ENCODE results near the gene CPNE7.

The CPNE7 gene

GRCh38 chr16:89573826-89574680, 1.5 kb upstream of the CPNE7 start:
- no peak overlapping the region for H3K27ac ChIP-seq
- no peak for DNase-seq (ENCODE audit: low read depth, low spot score)
- no peak overlapping the region for H3K9ac ChIP-seq (ENCODE audit: insufficient read length)
- no peaks in the 10 kb centered on the region for H3K9me3 ChIP-seq (ENCODE audit: low read depth, low read length)
- no peak for TF ChIP-seq POLR2AphosphoS5 (IDR thresholded peaks at IDR 0.05; ENCODE audit: borderline replicate concordance, low read depth, low read length)
- TF ChIP-seq FOXP2 (optimal IDR thresholded peaks at IDR 0.05; ENCODE audit: control extremely low read depth, extremely low read length, insufficient read depth) = no peak
- no peak for TF ChIP-seq EZH2 (IDR thresholded peaks at IDR 0.05)
- H3K36me3 ChIP-seq (ENCODE audit: insufficient read depth, low read length) = peaks cover 5% of the 10 kb centered on the region; the same call in 1 of the 2 replicates
- H3K4me3 ChIP-seq = no peak overlapping the region

DNA sequence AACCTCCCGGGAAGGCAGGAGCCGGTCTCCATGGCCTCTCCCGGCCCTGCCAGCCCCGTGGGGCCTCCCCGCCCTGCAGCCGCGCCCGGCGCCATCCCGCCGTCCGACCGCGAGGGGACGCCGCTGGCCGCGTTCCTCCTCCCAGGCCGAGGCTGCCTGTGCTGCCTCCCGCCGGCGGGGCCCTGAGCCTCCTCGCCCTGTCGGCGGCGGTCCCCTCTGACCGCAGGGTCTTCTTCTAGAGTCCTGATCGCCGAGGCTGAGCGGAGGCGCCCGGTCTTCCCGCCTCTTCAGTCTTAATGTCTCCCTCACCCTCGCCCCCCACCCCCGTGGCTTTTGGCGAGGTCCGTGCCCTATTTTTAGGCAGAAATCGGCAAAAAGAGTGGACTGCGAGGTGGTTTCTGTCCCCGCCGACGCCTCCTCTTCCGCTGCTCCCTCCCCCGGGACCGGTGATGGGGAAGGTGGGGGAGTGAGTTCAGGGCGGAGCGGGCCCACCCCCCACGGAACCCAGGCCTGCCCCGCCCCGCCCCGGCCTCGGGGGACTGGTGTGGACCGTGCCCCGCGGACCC, 794 bp upstream of the CPNE7 start:
- DNase-seq (ENCODE audit: low read depth, low spot score) = no peak
- H3K9me3 ChIP-seq (ENCODE audit: low read depth, low read length) = no peaks in the 10 kb centered on the region
- TF ChIP-seq EZH2 (IDR thresholded peaks at IDR 0.05) = no peak
- H3K27ac ChIP-seq = no peak overlapping the region
- peaks cover 11% of the 10 kb centered on the region; the same call in 1 of the 2 replicates for H3K36me3 ChIP-seq (ENCODE audit: insufficient read depth, low read length)
- peak overlapping the region; percentile 67 for H3K4me3 ChIP-seq
- no peak overlapping the region for H3K9ac ChIP-seq (ENCODE audit: insufficient read length)

DNA sequence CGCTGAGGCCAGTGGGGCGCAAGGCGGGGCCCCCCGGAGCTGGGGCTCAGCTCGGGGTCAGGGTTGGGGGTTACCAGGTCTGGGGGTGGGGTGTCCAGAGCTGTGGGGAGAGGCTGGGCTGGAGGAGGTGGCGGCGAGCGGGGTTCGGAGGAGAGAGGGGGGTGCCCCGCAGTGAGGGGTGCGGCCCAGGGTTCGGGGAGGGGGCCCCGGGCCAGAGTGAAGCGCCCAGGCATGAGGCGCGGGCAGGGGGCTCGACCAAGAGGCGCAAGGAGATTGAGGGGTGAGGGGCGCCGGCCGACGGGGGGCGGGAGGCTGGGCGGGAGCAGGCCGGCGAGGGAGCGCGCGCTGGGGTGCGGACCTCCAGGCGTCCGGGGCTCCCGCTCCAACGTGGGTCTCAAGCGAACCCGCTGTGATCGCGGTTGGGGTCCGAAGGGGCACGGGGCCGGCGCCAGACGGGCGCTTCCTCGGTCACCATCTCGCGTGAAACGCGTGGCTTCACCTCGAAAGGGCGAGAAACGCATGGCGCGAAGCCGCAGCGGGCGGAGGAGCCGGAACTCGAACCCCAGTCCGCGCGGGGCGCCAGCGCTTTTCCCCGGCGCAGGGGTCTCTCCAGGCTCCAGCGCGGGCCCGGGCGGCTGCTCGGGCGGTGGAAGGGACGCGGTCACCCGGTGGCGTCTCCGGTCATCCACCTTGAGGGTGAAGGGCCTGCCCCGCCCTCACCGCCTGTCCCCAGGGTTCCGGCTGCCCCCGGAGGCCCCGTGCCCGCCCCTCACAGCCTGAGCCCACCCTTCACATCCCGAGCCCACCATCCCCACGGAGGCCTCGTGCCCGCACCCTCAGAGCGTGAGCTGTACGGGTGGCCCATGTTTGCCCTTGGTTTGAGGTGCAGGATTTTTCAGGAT, 846 bp downstream of the CPNE7 start:
- Histone ChIP-seq H3K9ac (ENCODE audit: insufficient read length) (peak overlapping the region; percentile 81), H3K36me3 (ENCODE audit: insufficient read depth, low read length) (peaks cover 15% of the 10 kb centered on the region; the same call in 1 of the 2 replicates), H3K27ac (peak overlapping the region; percentile 36; the same call in 1 of the 2 replicates), H3K4me3 (peak overlapping the region; percentile 77), H3K9me3 (ENCODE audit: low read depth, low read length) (no peaks in the 10 kb centered on the region)
- DNase-seq (ENCODE audit: low read depth, low spot score) = no peak
- TF ChIP-seq POLR2AphosphoS5 (IDR thresholded peaks at IDR 0.05; ENCODE audit: borderline replicate concordance, low read depth, low read length) = no peak
- no peak for TF ChIP-seq EZH2 (IDR thresholded peaks at IDR 0.05)
- TF ChIP-seq FOXP2 (optimal IDR thresholded peaks at IDR 0.05; ENCODE audit: control extremely low read depth, extremely low read length, insufficient read depth) = no peak

GRCh38 chr16:89577055-89577759, 1.6 kb downstream of the CPNE7 start:
- H3K36me3 ChIP-seq (ENCODE audit: insufficient read depth, low read length) = peaks cover 22% of the 10 kb centered on the region; the same call in 1 of the 2 replicates
- H3K9ac ChIP-seq (ENCODE audit: insufficient read length) = no peak overlapping the region
- H3K4me3 ChIP-seq = peak overlapping the region; percentile 77
- TF ChIP-seq POLR2AphosphoS5 (IDR thresholded peaks at IDR 0.05; ENCODE audit: borderline replicate concordance, low read depth, low read length) = no peak
- no peak for TF ChIP-seq EZH2 (IDR thresholded peaks at IDR 0.05)
- no peak for TF ChIP-seq FOXP2 (optimal IDR thresholded peaks at IDR 0.05; ENCODE audit: control extremely low read depth, extremely low read length, insufficient read depth)
- no peaks in the 10 kb centered on the region for H3K9me3 ChIP-seq (ENCODE audit: low read depth, low read length)
- DNase-seq (ENCODE audit: low read depth, low spot score) = no peak
- H3K27ac ChIP-seq = no peak overlapping the region

- Histone ChIP-seq H3K36me3 (ENCODE audit: insufficient read depth, low read length) (peaks cover 26% of the 10 kb centered on the region; the same call in 1 of the 2 replicates), H3K4me3 (no peak overlapping the region), H3K9me3 (ENCODE audit: low read depth, low read length) (no peaks in the 10 kb centered on the region), H3K27ac (no peak overlapping the region), H3K9ac (ENCODE audit: insufficient read length) (no peak overlapping the region)
- no peak for TF ChIP-seq FOXP2 (optimal IDR thresholded peaks at IDR 0.05; ENCODE audit: control extremely low read depth, extremely low read length, insufficient read depth)
- TF ChIP-seq EZH2 (IDR thresholded peaks at IDR 0.05) = no peak
- no peak for DNase-seq (ENCODE audit: low read depth, low spot score)
Measured at GRCh38 chr16:89579351-89579750, 3.8 kb downstream of the CPNE7 start.

DNA sequence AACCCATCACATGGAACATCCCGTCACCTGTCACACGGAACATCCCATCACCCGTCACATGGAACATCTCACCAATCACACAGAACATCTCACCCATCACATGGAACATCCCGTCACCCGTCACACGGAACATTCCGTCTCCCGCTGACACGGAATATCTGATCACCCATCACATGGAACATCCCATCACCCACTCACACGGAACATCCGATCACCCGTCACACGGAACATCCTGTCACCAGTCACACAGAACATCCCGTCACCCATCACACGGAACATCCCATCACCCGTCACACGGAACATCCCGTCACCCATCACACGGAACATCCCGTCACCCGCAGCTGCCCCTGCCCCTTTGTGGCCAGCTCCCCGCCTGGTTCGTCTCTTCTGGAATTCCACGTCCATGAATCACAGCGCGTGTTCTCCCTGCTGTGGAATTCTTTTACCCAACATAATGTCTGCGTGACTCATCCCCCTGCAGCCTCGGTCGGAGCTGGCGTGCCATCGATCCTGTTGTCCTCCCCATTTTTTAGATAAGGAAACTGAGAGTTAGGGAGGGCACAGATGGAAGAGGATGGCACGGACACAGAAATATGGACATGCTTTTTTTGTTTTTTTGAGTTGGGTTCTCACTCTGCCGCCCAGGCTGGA, 5.6 kb downstream of the CPNE7 start:
- Histone ChIP-seq H3K27ac (no peak overlapping the region), H3K4me3 (no peak overlapping the region), H3K9me3 (ENCODE audit: low read depth, low read length) (no peaks in the 10 kb centered on the region), H3K9ac (ENCODE audit: insufficient read length) (no peak overlapping the region), H3K36me3 (ENCODE audit: insufficient read depth, low read length) (peaks cover 29% of the 10 kb centered on the region; the same call in 1 of the 2 replicates)
- TF ChIP-seq FOXP2 (optimal IDR thresholded peaks at IDR 0.05; ENCODE audit: control extremely low read depth, extremely low read length, insufficient read depth) (no peak), EZH2 (IDR thresholded peaks at IDR 0.05) (no peak), POLR2AphosphoS5 (IDR thresholded peaks at IDR 0.05; ENCODE audit: borderline replicate concordance, low read depth, low read length) (no peak)
- no peak for DNase-seq (ENCODE audit: low read depth, low spot score)

- H3K4me3 ChIP-seq = no peak overlapping the region
- H3K27ac ChIP-seq = no peak overlapping the region
- no peaks in the 10 kb centered on the region for H3K9me3 ChIP-seq (ENCODE audit: low read depth, low read length)
- no peak for TF ChIP-seq EZH2 (IDR thresholded peaks at IDR 0.05)
- TF ChIP-seq FOXP2 (optimal IDR thresholded peaks at IDR 0.05; ENCODE audit: control extremely low read depth, extremely low read length, insufficient read depth) = no peak
- TF ChIP-seq POLR2AphosphoS5 (IDR thresholded peaks at IDR 0.05; ENCODE audit: borderline replicate concordance, low read depth, low read length) = no peak
- peaks cover 35% of the 10 kb centered on the region; the same call in 1 of the 2 replicates for H3K36me3 ChIP-seq (ENCODE audit: insufficient read depth, low read length)
- DNase-seq (ENCODE audit: low read depth, low spot score) = no peak
- no peak overlapping the region for H3K9ac ChIP-seq (ENCODE audit: insufficient read length)
Measured at GRCh38 chr16:89581861-89582563, 6.5 kb downstream of the CPNE7 start.
